H9 (cell line): ENCODE data around the gene VAMP3. TPM values are rescaled to one million over a fixed set of nuclear protein-coding genes. Genes with fewer than 3 reads are reported as not detected.

Experiments
- DNase-seq: peaks from one replicate; pipeline ENCODE4 v3.0.0-alpha.2; 2017
- H2AFZ ChIP-seq: one replicate; pipeline ENCODE4 v1.6.1; 2013; ENCODE audit warnings: mild to moderate bottlenecking, low read length, control low read depth, moderate library complexity
- H2AK5ac ChIP-seq: 2 replicates; pipeline ENCODE4 v1.6.1; 2013; ENCODE audit warnings: low read length, control low read depth, mixed read lengths; ENCODE audit not compliant: insufficient read length
- H2BK120ac ChIP-seq: one replicate; pipeline ENCODE4 v1.6.1; 2013; ENCODE audit warnings: low read depth, mild to moderate bottlenecking, low read length, control low read depth, inconsistent platforms; ENCODE audit not compliant: poor library complexity, severe bottlenecking
- H2BK12ac ChIP-seq: 2 replicates; pipeline ENCODE4 v1.6.1; 2013; ENCODE audit warnings: low read length, control low read depth, mixed read lengths, low read depth; ENCODE audit not compliant: insufficient read length
- H2BK15ac ChIP-seq: 2 replicates; pipeline ENCODE4 v1.6.1; 2013; ENCODE audit warnings: low read depth, low read length, control low read depth
- H2BK20ac ChIP-seq: one replicate; pipeline ENCODE4 v1.6.1; 2013; ENCODE audit warnings: low read depth, mild to moderate bottlenecking, low read length, control low read depth, inconsistent platforms; ENCODE audit not compliant: poor library complexity, severe bottlenecking
- H2BK5ac ChIP-seq: 2 replicates; pipeline ENCODE4 v1.6.1; 2013; ENCODE audit warnings: low read length, control low read depth, mixed read lengths; ENCODE audit not compliant: insufficient read length
- H3K14ac ChIP-seq: 2 replicates; pipeline ENCODE4 v1.6.1; 2013; ENCODE audit warnings: low read length, control low read depth; ENCODE audit not compliant: insufficient read depth
- H3K18ac ChIP-seq: 2 replicates; pipeline ENCODE4 v1.6.1; 2013; ENCODE audit warnings: low read depth, mild to moderate bottlenecking, mixed read lengths, low read length, control low read depth; ENCODE audit not compliant: insufficient read length
- H3K23ac ChIP-seq: 2 replicates; pipeline ENCODE4 v1.6.1; 2013; ENCODE audit warnings: low read length, control low read depth, mixed read lengths, low read depth; ENCODE audit not compliant: insufficient read length
- H3K23me2 ChIP-seq: 2 replicates; pipeline ENCODE4 v1.6.1; 2013; ENCODE audit warnings: low read depth, mild to moderate bottlenecking, mixed read lengths, low read length, control low read depth; ENCODE audit not compliant: insufficient read length, poor library complexity, severe bottlenecking
- H3K27ac ChIP-seq: 2 replicates; pipeline ENCODE4 v1.5.1; 2013; ENCODE audit warnings: low read length, control low read depth, mixed read lengths, low read depth; ENCODE audit not compliant: insufficient read length
- H3K27me3 ChIP-seq: 2 replicates; pipeline ENCODE4 v1.6.1; 2013; ENCODE audit warnings: low read length, control low read depth, inconsistent platforms; ENCODE audit not compliant: insufficient read depth
- H3K4ac ChIP-seq: 2 replicates; pipeline ENCODE4 v1.6.1; 2013; ENCODE audit warnings: low read depth, mild to moderate bottlenecking, control low read depth, inconsistent platforms, low read length, moderate library complexity
- H3K4me1 ChIP-seq: 2 replicates; pipeline ENCODE4 v1.6.1; 2013; ENCODE audit warnings: low read length, control low read depth, inconsistent platforms; ENCODE audit not compliant: insufficient read depth
- H3K4me2 ChIP-seq: 2 replicates; pipeline ENCODE4 v1.6.1; 2013; ENCODE audit warnings: low read length, control low read depth, mixed read lengths; ENCODE audit not compliant: insufficient read length, insufficient read depth
- H3K56ac ChIP-seq: 2 replicates; pipeline ENCODE4 v1.6.1; 2013; ENCODE audit warnings: low read depth, mild to moderate bottlenecking, mixed read lengths, low read length, control low read depth; ENCODE audit not compliant: insufficient read length
- H3K79me1 ChIP-seq: 2 replicates; pipeline ENCODE4 v1.6.1; 2013; ENCODE audit warnings: low read depth, mild to moderate bottlenecking, moderate library complexity, low read length, control low read depth, inconsistent platforms; ENCODE audit not compliant: insufficient read depth, poor library complexity, severe bottlenecking
- H3K79me2 ChIP-seq: 2 replicates; pipeline ENCODE4 v1.6.1; 2013; ENCODE audit warnings: low read length, control low read depth, inconsistent platforms; ENCODE audit not compliant: insufficient read depth
- H3K9ac ChIP-seq: 2 replicates; pipeline ENCODE4 v1.6.1; 2013; ENCODE audit warnings: low read length, control low read depth, mixed read lengths; ENCODE audit not compliant: insufficient read length; ENCODE audit errors: extremely low read depth
- H3K9me3 ChIP-seq: one replicate; pipeline ENCODE4 v1.6.1; 2013; ENCODE audit warnings: low read depth, low read length, inconsistent platforms; ENCODE audit not compliant: control insufficient read depth
- H3T11ph ChIP-seq: one replicate; pipeline ENCODE4 v1.6.1; 2013; ENCODE audit warnings: mild to moderate bottlenecking, low read length, control low read depth, inconsistent platforms
- H4K20me1 ChIP-seq: one replicate; pipeline ENCODE4 v1.6.1; 2013; ENCODE audit not compliant: control insufficient read depth, insufficient read length, insufficient read depth
- H4K5ac ChIP-seq: 2 replicates; pipeline ENCODE4 v1.6.1; 2013; ENCODE audit warnings: low read depth, mild to moderate bottlenecking, mixed read lengths, low read length, control low read depth; ENCODE audit not compliant: insufficient read length
- H4K8ac ChIP-seq: replicated peaks from 2 replicates; pipeline ENCODE4 v1.6.1; 2013; ENCODE audit warnings: low read length, control low read depth, mixed read lengths, low read depth; ENCODE audit not compliant: insufficient read length
- H4K91ac ChIP-seq: 2 replicates; pipeline ENCODE4 v1.6.1; 2013; ENCODE audit warnings: low read depth, mild to moderate bottlenecking, moderate library complexity, mixed read lengths, low read length, control low read depth; ENCODE audit not compliant: insufficient read length
- H3K27ac Mint-ChIP-seq, 3 experiments: 2 replicates in 2 of 3; 3 replicates in 1 of 3; pipeline ENCODE4 v1.8.0; 2020 to 2021; ENCODE audit warnings: mixed read lengths in 3 of 3, mild to moderate bottlenecking in 1 of 3, moderate library complexity in 1 of 3
- H3K27me3 Mint-ChIP-seq: 2 replicates; pipeline ENCODE4 v1.8.0; 2021; ENCODE audit warnings: low read depth, mild to moderate bottlenecking, moderate library complexity, mixed read lengths
- H3K36me3 Mint-ChIP-seq, 3 experiments: 2 replicates in 2 of 3; 3 replicates in 1 of 3; pipeline ENCODE4 v1.8.0; 2020 to 2021; ENCODE audit warnings: low read depth in 3 of 3, mixed read lengths in 3 of 3; ENCODE audit not compliant: insufficient read depth in 1 of 3
- H3K4me1 Mint-ChIP-seq, 2 experiments: 2 replicates each; pipeline ENCODE4 v1.8.0; 2020; ENCODE audit warnings: mixed read lengths in 2 of 2
- H3K4me3 Mint-ChIP-seq, 2 experiments: 2 replicates in 1 of 2; 3 replicates in 1 of 2; pipeline ENCODE4 v1.8.0; 2020 to 2021; ENCODE audit warnings: mild to moderate bottlenecking in 2 of 2, mixed read lengths in 2 of 2, moderate library complexity in 1 of 2
- H3K9me3 Mint-ChIP-seq, 2 experiments: 2 replicates in 1 of 2; 3 replicates in 1 of 2; pipeline ENCODE4 v1.8.0; 2020; ENCODE audit warnings: mild to moderate bottlenecking in 2 of 2, mixed read lengths in 2 of 2, moderate library complexity in 1 of 2
- CTCF ChIP-seq: fragments of 200-600 bp; sonication (generic); conservative IDR thresholded peaks from 3 replicates; pipeline ENCODE4 v1.8.0; 2021; ENCODE audit warnings: antibody characterized with exemption, mild to moderate bottlenecking
- WGBS: extraction: QIAGEN DNeasy Blood & Tissue Kit; methylation state at CpG from one replicate; pipeline ENCODE4 v1.1.7; 2013; ENCODE audit warnings: missing lambda C conversion rate, low lambda C conversion rate, mixed read lengths; ENCODE audit not compliant: insufficient read length; ENCODE audit errors: extremely low coverage; 5-methylcytosine and 5-hydroxymethylcytosine counted together
- total RNA-seq: library from RNA; stranded (reverse); gene quantifications from 2 replicates; pipeline ENCODE4 v1.2.1, GENCODE V29; 2021

VAMP3 gene
- total RNA-seq, 1 experiment from 2014 or later: 42.9 TPM

GRCh38 chr1:7785108-7785507, 14.0 kb downstream of the VAMP3 start:
- Histone ChIP-seq H3K14ac (no peak overlapping the region), H4K20me1 (no peaks in the 10 kb centered on the region), H3K79me2 (no peaks in the 10 kb centered on the region), H4K91ac (no peak overlapping the region), H4K5ac (no peak overlapping the region), H3T11ph (no peak overlapping the region), H3K27me3 (no peaks in the 10 kb centered on the region; the same call in 1 of the 2 replicates), H2BK5ac (no peak overlapping the region), H2AK5ac (no peak overlapping the region), H2BK120ac (no peak overlapping the region), H3K9ac (no peak overlapping the region), H2AFZ (no peak overlapping the region), H2BK12ac (no peak overlapping the region), H3K23me2 (peaks cover 4% of the 10 kb centered on the region), H3K18ac (no peak overlapping the region), H3K56ac (no peak overlapping the region), H3K4ac (no peak overlapping the region), H3K27ac (no peak overlapping the region), H2BK20ac (no peak overlapping the region), H3K23ac (no peak overlapping the region), H2BK15ac (no peak overlapping the region), H3K4me1 (no peaks in the 10 kb centered on the region), H3K79me1 (no peaks in the 10 kb centered on the region), H4K8ac (no peak overlapping the region), H3K4me2 (peak overlapping the region; percentile 10), H3K9me3 (peaks cover 4% of the 10 kb centered on the region)
- no CpG with 5 or more reads among the region's 7 CpGs for WGBS
- H3K4me3 Mint-ChIP-seq: peak overlapping the region; percentile 29 to 61; a peak in 4 of 5 replicates
- peaks cover 22 to 24% of the 10 kb centered on the region in 2 experiments for H3K9me3 Mint-ChIP-seq
- peaks cover 6 to 7% of the 10 kb centered on the region in 2 experiments for H3K4me1 Mint-ChIP-seq
- no peak overlapping the region for H3K27ac Mint-ChIP-seq
- TF ChIP-seq CTCF: peak; percentile 37; the same call in 2 of the 3 replicates
- H3K27me3 Mint-ChIP-seq: peaks cover 12% of the 10 kb centered on the region
- DNase-seq: no peak
- H3K36me3 Mint-ChIP-seq: peaks cover 50 to 63% (median 56%) of the 10 kb centered on the region in 3 experiments
